Colonic mucosa (tissue), 4 donors: ENCODE measurements around the gene BCAS2. TPM values are rescaled to one million over a fixed set of nuclear protein-coding genes. Genes with fewer than 3 reads are reported as not detected.

Experiments used
- DNase-seq: peaks from one replicate; pipeline ENCODE4 v3.0.0-alpha.2; 2020
- H3K27ac ChIP-seq: fragments of 200-600 bp; one replicate; pipeline ENCODE4 v1.8.0; 2021
- H3K27me3 ChIP-seq: fragments of 200-600 bp; one replicate; pipeline ENCODE4 v1.8.0; 2021
- H3K36me3 ChIP-seq: fragments of 200-600 bp; one replicate; pipeline ENCODE4 v1.8.0; 2021
- H3K4me1 ChIP-seq: fragments of 200-600 bp; one replicate; pipeline ENCODE4 v1.8.0; 2021; ENCODE audit warnings: mild to moderate bottlenecking
- H3K4me3 ChIP-seq: fragments of 200-600 bp; one replicate; pipeline ENCODE4 v1.8.0; 2021
- H3K9ac ChIP-seq, 2 donors: one replicate each; pipeline ENCODE4 v1.7.0; 2013; ENCODE audit warnings: control low read depth in 2 of 2, low read depth in 2 of 2, low read length in 2 of 2
- H3K9me3 ChIP-seq: fragments of 200-600 bp; one replicate; pipeline ENCODE4 v1.8.0; 2021
- intact Hi-C: fragments of 100-400 bp; cut with DNase I; formaldehyde crosslinking; loops from one replicate; pipeline ENCODE4 v1.14.1; 2022
- total RNA-seq, 2 donors: library from RNA; stranded (reverse); fragmentation: NEBNext Ultra II Directional in 1 of 2; extraction: Animal tissue kit (Norgen Biotek cat#: 25700) in 1 of 2; gene quantifications; one replicate each; pipeline ENCODE4 v1.2.1, GENCODE V29; 2021
- TF ChIP-seq, protein P1 (sequence below): fragments of 200-600 bp; IDR thresholded peaks from one replicate; pipeline ENCODE4 v1.8.0; 2022; ENCODE audit warnings: antibody characterized with exemption, mild to moderate bottlenecking
- donor health status: healthy.
- donor health status: DM: no; HTN: no; CAD: no.
- donor health status: DM: no; HTN: no; CAD: no.

BCAS2 gene
- total RNA-seq, 2 donors from 2014 or later = 31.7 to 37.0 TPM

GRCh38 chr1:114550336-114550735 lies 31.1 kb downstream of the BCAS2 start:
- H3K4me3 ChIP-seq = no peak overlapping the region
- DNase-seq = no peak
- intact Hi-C loops = no loop called here
- H3K27ac ChIP-seq = no peak overlapping the region
- no peaks in the 10 kb centered on the region for H3K4me1 ChIP-seq
- no peaks in the 10 kb centered on the region for H3K27me3 ChIP-seq
- TF ChIP-seq, protein P1, sequence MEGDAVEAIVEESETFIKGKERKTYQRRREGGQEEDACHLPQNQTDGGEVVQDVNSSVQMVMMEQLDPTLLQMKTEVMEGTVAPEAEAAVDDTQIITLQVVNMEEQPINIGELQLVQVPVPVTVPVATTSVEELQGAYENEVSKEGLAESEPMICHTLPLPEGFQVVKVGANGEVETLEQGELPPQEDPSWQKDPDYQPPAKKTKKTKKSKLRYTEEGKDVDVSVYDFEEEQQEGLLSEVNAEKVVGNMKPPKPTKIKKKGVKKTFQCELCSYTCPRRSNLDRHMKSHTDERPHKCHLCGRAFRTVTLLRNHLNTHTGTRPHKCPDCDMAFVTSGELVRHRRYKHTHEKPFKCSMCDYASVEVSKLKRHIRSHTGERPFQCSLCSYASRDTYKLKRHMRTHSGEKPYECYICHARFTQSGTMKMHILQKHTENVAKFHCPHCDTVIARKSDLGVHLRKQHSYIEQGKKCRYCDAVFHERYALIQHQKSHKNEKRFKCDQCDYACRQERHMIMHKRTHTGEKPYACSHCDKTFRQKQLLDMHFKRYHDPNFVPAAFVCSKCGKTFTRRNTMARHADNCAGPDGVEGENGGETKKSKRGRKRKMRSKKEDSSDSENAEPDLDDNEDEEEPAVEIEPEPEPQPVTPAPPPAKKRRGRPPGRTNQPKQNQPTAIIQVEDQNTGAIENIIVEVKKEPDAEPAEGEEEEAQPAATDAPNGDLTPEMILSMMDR = no peak
- H3K36me3 ChIP-seq = no peaks in the 10 kb centered on the region
- no peak overlapping the region for H3K9ac ChIP-seq
- no peaks in the 10 kb centered on the region for H3K9me3 ChIP-seq

- Histone ChIP-seq H3K4me1 (no peaks in the 10 kb centered on the region), H3K36me3 (no peaks in the 10 kb centered on the region), H3K9me3 (no peaks in the 10 kb centered on the region), H3K4me3 (no peak overlapping the region), H3K27ac (no peak overlapping the region), H3K27me3 (no peaks in the 10 kb centered on the region), H3K9ac (no peak overlapping the region)
- no peak for DNase-seq
- TF ChIP-seq, protein P1 = no peak
- intact Hi-C loops = no loop called here
Observed at GRCh38 chr1:114549137-114549536, 32.3 kb downstream of the BCAS2 start.

GRCh38 chr1:114547076-114547475 lies 34.3 kb downstream of the BCAS2 start:
- no peaks in the 10 kb centered on the region for H3K4me1 ChIP-seq
- H3K9me3 ChIP-seq = no peaks in the 10 kb centered on the region
- TF ChIP-seq, protein P1 = no peak
- H3K36me3 ChIP-seq = no peaks in the 10 kb centered on the region
- no peaks in the 10 kb centered on the region for H3K27me3 ChIP-seq
- intact Hi-C loops = no loop called here
- no peak overlapping the region for H3K9ac ChIP-seq
- H3K4me3 ChIP-seq = no peak overlapping the region
- no peak overlapping the region for H3K27ac ChIP-seq
- DNase-seq = no peak

GRCh38 chr1:114545796-114546195 lies 35.6 kb downstream of the BCAS2 start:
- Histone ChIP-seq H3K4me3 (no peak overlapping the region), H3K9me3 (no peaks in the 10 kb centered on the region), H3K27ac (no peak overlapping the region), H3K9ac (no peak overlapping the region), H3K36me3 (no peaks in the 10 kb centered on the region), H3K27me3 (no peaks in the 10 kb centered on the region), H3K4me1 (no peaks in the 10 kb centered on the region)
- TF ChIP-seq, protein P1 = no peak
- intact Hi-C loops = no loop called here
- no peak for DNase-seq

GRCh38 chr1:114545315-114545714 lies 36.1 kb downstream of the BCAS2 start:
- Histone ChIP-seq H3K9me3 (no peaks in the 10 kb centered on the region), H3K4me3 (no peak overlapping the region), H3K27me3 (no peaks in the 10 kb centered on the region), H3K36me3 (no peaks in the 10 kb centered on the region), H3K27ac (no peak overlapping the region), H3K4me1 (no peaks in the 10 kb centered on the region), H3K9ac (no peak overlapping the region)
- TF ChIP-seq, protein P1 = no peak
- intact Hi-C loops = no loop called here
- no peak for DNase-seq

DNA sequence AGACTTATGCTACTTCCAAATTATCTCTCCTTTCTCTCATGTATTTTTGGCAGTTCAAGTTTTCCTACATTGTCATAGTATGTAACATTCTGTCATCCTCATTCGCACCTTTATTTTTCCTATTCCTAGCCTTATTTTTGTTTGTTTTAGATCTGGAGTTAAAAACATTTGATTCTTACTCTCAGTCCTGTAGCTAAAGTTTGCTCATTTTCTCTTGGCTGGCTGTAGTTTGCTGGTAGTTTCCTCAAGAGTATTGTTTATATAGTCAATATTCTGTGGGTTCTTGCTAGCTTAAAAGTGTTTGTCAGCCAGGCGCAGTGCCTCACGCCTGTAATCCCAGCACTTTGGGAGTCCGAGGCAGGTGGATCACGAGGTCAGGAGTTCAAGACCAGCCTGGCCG lies 40.6 kb downstream of the BCAS2 start:
- no peak for DNase-seq
- Histone ChIP-seq H3K9me3 (no peaks in the 10 kb centered on the region), H3K27ac (no peak overlapping the region), H3K9ac (no peak overlapping the region), H3K4me1 (no peaks in the 10 kb centered on the region), H3K36me3 (no peaks in the 10 kb centered on the region), H3K27me3 (no peaks in the 10 kb centered on the region), H3K4me3 (no peak overlapping the region)
- TF ChIP-seq, protein P1 = no peak
- intact Hi-C loops = no loop called here
